Measurements from ENCODE around the gene TRIO.

GRCh38 chr5:14218897-14219573, 75.9 kb downstream of the TRIO start:
- TF ChIP-seq CTCF (IDR thresholded peaks at IDR 0.05 in 2 of 3, conservative IDR thresholded peaks at IDR 0.05 in 1 of 3; ENCODE audit: borderline replicate concordance in 1 of 3, insufficient read depth in 1 of 3, low read depth in 2 of 3, low read length in 2 of 3) (no peak), EZH2phosphoT487 (IDR thresholded peaks at IDR 0.05; ENCODE audit: borderline replicate concordance) (no peak), FOSL1 (IDR thresholded peaks at IDR 0.05; ENCODE audit: low read depth) (no peak)

Data from HCT116 (cell line).